ENCODE results near the gene TMEM267.

DNA sequence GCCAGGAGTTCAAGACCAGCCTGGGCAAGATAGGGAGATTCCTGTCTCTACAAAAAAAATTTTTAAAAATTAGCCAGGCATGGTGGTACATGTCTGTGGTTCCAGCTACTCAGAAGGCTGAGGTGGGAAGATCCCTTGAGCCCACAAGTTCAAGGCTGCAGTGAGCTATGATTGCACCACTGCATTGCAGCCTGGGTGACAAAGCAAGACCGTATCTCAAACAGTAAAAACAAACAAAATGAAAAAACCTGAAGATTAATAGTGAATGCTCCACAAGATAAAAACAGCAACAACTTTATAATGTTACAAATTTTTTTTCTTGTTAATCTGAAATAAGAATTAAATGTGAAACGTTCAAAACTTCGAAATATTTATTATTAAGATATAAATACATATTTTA lies 2.7 kb upstream of the TMEM267 start:
- TF ChIP-seq CEBPB (IDR thresholded peaks at IDR 0.05; ENCODE audit: borderline replicate concordance in 1 of 2, low read depth in 2 of 2, low read length in 2 of 2) = no peak
- TF ChIP-seq POLR2AphosphoS5 (IDR thresholded peaks at IDR 0.05; ENCODE audit: low read length) = no peak
- TF ChIP-seq NFYB (IDR thresholded peaks at IDR 0.05; ENCODE audit: insufficient read depth, low read depth, low read length) = no peak
- no peak for TF ChIP-seq SUZ12 (IDR thresholded peaks at IDR 0.05; ENCODE audit: unreplicated experiment)
- TF ChIP-seq ZBED1 (IDR thresholded peaks at IDR 0.05; ENCODE audit: borderline replicate concordance) = no peak
- no peak for TF ChIP-seq SPI1 (IDR thresholded peaks at IDR 0.05; ENCODE audit: borderline replicate concordance, insufficient read depth, low read depth, low read length)
- TF ChIP-seq, protein P1, sequence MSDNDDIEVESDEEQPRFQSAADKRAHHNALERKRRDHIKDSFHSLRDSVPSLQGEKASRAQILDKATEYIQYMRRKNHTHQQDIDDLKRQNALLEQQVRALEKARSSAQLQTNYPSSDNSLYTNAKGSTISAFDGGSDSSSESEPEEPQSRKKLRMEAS (IDR thresholded peaks at IDR 0.05; ENCODE audit: low read depth, low read length) = no peak
- TF ChIP-seq ZNF274 (IDR thresholded peaks at IDR 0.05; ENCODE audit: insufficient read depth, insufficient read length) = no peak
- TF ChIP-seq, protein P2, sequence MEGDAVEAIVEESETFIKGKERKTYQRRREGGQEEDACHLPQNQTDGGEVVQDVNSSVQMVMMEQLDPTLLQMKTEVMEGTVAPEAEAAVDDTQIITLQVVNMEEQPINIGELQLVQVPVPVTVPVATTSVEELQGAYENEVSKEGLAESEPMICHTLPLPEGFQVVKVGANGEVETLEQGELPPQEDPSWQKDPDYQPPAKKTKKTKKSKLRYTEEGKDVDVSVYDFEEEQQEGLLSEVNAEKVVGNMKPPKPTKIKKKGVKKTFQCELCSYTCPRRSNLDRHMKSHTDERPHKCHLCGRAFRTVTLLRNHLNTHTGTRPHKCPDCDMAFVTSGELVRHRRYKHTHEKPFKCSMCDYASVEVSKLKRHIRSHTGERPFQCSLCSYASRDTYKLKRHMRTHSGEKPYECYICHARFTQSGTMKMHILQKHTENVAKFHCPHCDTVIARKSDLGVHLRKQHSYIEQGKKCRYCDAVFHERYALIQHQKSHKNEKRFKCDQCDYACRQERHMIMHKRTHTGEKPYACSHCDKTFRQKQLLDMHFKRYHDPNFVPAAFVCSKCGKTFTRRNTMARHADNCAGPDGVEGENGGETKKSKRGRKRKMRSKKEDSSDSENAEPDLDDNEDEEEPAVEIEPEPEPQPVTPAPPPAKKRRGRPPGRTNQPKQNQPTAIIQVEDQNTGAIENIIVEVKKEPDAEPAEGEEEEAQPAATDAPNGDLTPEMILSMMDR (IDR thresholded peaks at IDR 0.05 in 2 of 3, conservative IDR thresholded peaks at IDR 0.05 in 1 of 3; ENCODE audit: control insufficient read depth in 2 of 3, extremely low read depth in 1 of 3, insufficient read depth in 1 of 3, low read depth in 3 of 3, low read length in 3 of 3) = no peak
- no peak for TF ChIP-seq RAD21 (IDR thresholded peaks at IDR 0.05; ENCODE audit: insufficient read depth, low read depth, low read length)
- TF ChIP-seq ESRRA (IDR thresholded peaks at IDR 0.05; ENCODE audit: low read length) = no peak
- TF ChIP-seq ETV6 (conservative IDR thresholded peaks at IDR 0.05 in 1 of 2, IDR thresholded peaks at IDR 0.05 in 1 of 2; ENCODE audit: borderline replicate concordance in 1 of 2, low read depth in 1 of 2) = no peak
- TF ChIP-seq, protein P3, sequence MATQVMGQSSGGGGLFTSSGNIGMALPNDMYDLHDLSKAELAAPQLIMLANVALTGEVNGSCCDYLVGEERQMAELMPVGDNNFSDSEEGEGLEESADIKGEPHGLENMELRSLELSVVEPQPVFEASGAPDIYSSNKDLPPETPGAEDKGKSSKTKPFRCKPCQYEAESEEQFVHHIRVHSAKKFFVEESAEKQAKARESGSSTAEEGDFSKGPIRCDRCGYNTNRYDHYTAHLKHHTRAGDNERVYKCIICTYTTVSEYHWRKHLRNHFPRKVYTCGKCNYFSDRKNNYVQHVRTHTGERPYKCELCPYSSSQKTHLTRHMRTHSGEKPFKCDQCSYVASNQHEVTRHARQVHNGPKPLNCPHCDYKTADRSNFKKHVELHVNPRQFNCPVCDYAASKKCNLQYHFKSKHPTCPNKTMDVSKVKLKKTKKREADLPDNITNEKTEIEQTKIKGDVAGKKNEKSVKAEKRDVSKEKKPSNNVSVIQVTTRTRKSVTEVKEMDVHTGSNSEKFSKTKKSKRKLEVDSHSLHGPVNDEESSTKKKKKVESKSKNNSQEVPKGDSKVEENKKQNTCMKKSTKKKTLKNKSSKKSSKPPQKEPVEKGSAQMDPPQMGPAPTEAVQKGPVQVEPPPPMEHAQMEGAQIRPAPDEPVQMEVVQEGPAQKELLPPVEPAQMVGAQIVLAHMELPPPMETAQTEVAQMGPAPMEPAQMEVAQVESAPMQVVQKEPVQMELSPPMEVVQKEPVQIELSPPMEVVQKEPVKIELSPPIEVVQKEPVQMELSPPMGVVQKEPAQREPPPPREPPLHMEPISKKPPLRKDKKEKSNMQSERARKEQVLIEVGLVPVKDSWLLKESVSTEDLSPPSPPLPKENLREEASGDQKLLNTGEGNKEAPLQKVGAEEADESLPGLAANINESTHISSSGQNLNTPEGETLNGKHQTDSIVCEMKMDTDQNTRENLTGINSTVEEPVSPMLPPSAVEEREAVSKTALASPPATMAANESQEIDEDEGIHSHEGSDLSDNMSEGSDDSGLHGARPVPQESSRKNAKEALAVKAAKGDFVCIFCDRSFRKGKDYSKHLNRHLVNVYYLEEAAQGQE (IDR thresholded peaks at IDR 0.05; ENCODE audit: low read depth, low read length) = no peak
- no peak for TF ChIP-seq SIN3A (IDR thresholded peaks at IDR 0.05; ENCODE audit: low read depth, low read length)

Data from GM12878 (cell line).